Panc1 (cell line): ENCODE data around the gene HLA-B. TPM values are rescaled to one million over a fixed set of nuclear protein-coding genes. Genes with fewer than 3 reads are reported as not detected.

Source experiments
- ATAC-seq: fragments of 200-7000 bp; cut with Tn5 transposase; 2 replicates; pipeline ENCODE4 v1.9.1; 2020; ENCODE audit warnings: mild to moderate bottlenecking, moderate library complexity
- BruUV-seq: library from RNA; stranded (reverse); fragments of 400-500 nt; replicated peaks from 2 replicates; lab custom pipeline; 2021; lab: Mats Ljungman, UMichigan
- CTCF ChIA-PET: fragments of 300-600 bp; sonication (Branson Sonifier 250); formaldehyde crosslinking; loops from one replicate; lab custom pipeline; 2022; ENCODE audit warnings: antibody characterized with exemption; lab: Charles Lee
- POLR2A ChIA-PET: fragments of 300-600 bp; sonication (Branson Sonifier 250); formaldehyde crosslinking; loops from one replicate; lab custom pipeline; 2022; ENCODE audit warnings: antibody characterized with exemption; lab: Charles Lee
- DNase-seq: peaks from one replicate; pipeline ENCODE4 v3.0.0-alpha.2; 2010; ENCODE audit warnings: low read depth, low spot score
- H3K27ac ChIP-seq: 2 replicates; pipeline ENCODE4 v1.5.1; 2011; ENCODE audit warnings: mild to moderate bottlenecking, low read length, inconsistent platforms
- H3K27me3 ChIP-seq: fragments of 200-500 bp; sonication (Bioruptor generic); 2 replicates; pipeline ENCODE4 v1.6.0; 2014; ENCODE audit warnings: low read length, inconsistent platforms; ENCODE audit not compliant: control insufficient read depth, insufficient read depth
- H3K36me3 ChIP-seq: fragments of 200-500 bp; sonication (Bioruptor generic); 2 replicates; pipeline ENCODE4 v1.5.1; 2014; ENCODE audit warnings: inconsistent platforms, mild to moderate bottlenecking, low read length, moderate library complexity; ENCODE audit not compliant: control insufficient read depth, insufficient read depth
- H3K4me1 ChIP-seq: 2 replicates; pipeline ENCODE4 v1.5.1; 2011; ENCODE audit warnings: inconsistent platforms, mild to moderate bottlenecking, low read length, moderate library complexity; ENCODE audit not compliant: control insufficient read depth, insufficient read depth
- H3K4me3 ChIP-seq, 2 experiments: 2 replicates each; pipeline ENCODE4 v1.5.1; 2011 to 2012; ENCODE audit warnings: low read depth in 2 of 2, low read length in 2 of 2, mild to moderate bottlenecking in 2 of 2, inconsistent platforms in 1 of 2, moderate library complexity in 1 of 2
- H3K9me3 ChIP-seq: fragments of 200-500 bp; sonication (Bioruptor generic); 2 replicates; pipeline ENCODE4 v1.5.1; 2014; ENCODE audit warnings: low read depth, mild to moderate bottlenecking, inconsistent platforms, low read length, moderate library complexity; ENCODE audit not compliant: control insufficient read depth, insufficient read depth
- CTCF ChIP-seq: fragments of 450-650 bp; IDR thresholded peaks from 2 replicates; pipeline ENCODE4 v1.5.1; 2017; ENCODE audit warnings: mild to moderate bottlenecking
- POLR2AphosphoS5 ChIP-seq: IDR thresholded peaks from 2 replicates; pipeline ENCODE4 v1.6.1; 2012; ENCODE audit warnings: mild to moderate bottlenecking, low read depth, low read length, moderate library complexity
- REST ChIP-seq, 2 experiments: IDR thresholded peaks; 2 replicates each; pipeline ENCODE4 v1.6.1; 2011 to 2012; ENCODE audit warnings: low read depth in 2 of 2, control low read depth in 1 of 2, low read length in 1 of 2, mild to moderate bottlenecking in 1 of 2, moderate library complexity in 1 of 2; ENCODE audit not compliant: insufficient read depth in 1 of 2
- SIN3A ChIP-seq: IDR thresholded peaks from 2 replicates; pipeline ENCODE4 v1.6.1; 2012; ENCODE audit warnings: low read depth, mild to moderate bottlenecking, low read length, moderate library complexity, borderline replicate concordance; ENCODE audit not compliant: insufficient read depth
- TCF7L2 ChIP-seq: IDR thresholded peaks from 2 replicates; pipeline ENCODE4 v1.6.1; 2011; ENCODE audit warnings: mild to moderate bottlenecking, low read depth, low read length, inconsistent platforms
- in situ Hi-C: cut with HindIII; loops from 2 replicates; pipeline ENCODE4 v1.10.0; 2016; ENCODE audit warnings: low sequenced_read_pairs, low pct_unique_long_range_greater_than_20kb
- intact Hi-C: fragments of 100-400 bp; cut with micrococcal nuclease; formaldehyde crosslinking; loops from one replicate; pipeline ENCODE4 v1.10.0; 2022; ENCODE audit not compliant: unreplicated experiment
- total RNA-seq: library from RNA; stranded (reverse); gene quantifications from one replicate; pipeline ENCODE4 v1.2.1, GENCODE V29; 2021; ENCODE audit not compliant: unreplicated experiment

The HLA-B gene
- total RNA-seq, 1 experiment from 2014 or later: 191 TPM

GRCh38 chr6:31401403-31401802, 44.4 kb upstream of the HLA-B start:
- in situ Hi-C loops: no loop called here
- H3K4me1 ChIP-seq: peaks cover 13% of the 10 kb centered on the region
- BruUV-seq: no TSS peak

More at GRCh38 chr6:31401403-31401802, 44.4 kb upstream of the HLA-B start:
- ATAC-seq: peak; percentile 24
- intact Hi-C loops: no loop called here
- Histone ChIP-seq H3K27ac (peak overlapping the region; percentile 96), H3K4me3 (peak overlapping the region; percentile 71 to 75), H3K9me3 (no peaks in the 10 kb centered on the region), H3K36me3 (no peaks in the 10 kb centered on the region; the same call in 1 of the 2 replicates), H3K27me3 (no peaks in the 10 kb centered on the region)
- no peak for DNase-seq
- CTCF ChIA-PET: interaction anchor here (0.7 to 1.1 kb wide), 3 partner anchors 22 to 41 kb away, joined by 3 to 4 read pairs (median 3); no protein-coding TSS in a partner anchor
- POLR2A ChIA-PET: interaction anchor here (0.6 to 0.7 kb wide), 2 partner anchors 21 to 86 kb away, joined by 3 to 5 read pairs; no protein-coding TSS in a partner anchor
- TF ChIP-seq POLR2AphosphoS5 (no peak), REST (IDR thresholded peaks at IDR 0.05; ENCODE audit: insufficient read depth in 1 of 2, low read depth in 2 of 2, low read length in 1 of 2) (no peak), TCF7L2 (no peak), CTCF (no peak), SIN3A (no peak)
